ENCODE results near the gene CAMSAP2.

- no peak for TF ChIP-seq CTCF (optimal IDR thresholded peaks at IDR 0.05 in 1 of 3, IDR thresholded peaks at IDR 0.05 in 1 of 3, conservative IDR thresholded peaks at IDR 0.05 in 1 of 3; ENCODE audit: extremely low read depth in 1 of 3, insufficient read depth in 2 of 3, low read length in 3 of 3)
- TF ChIP-seq EZH2 (IDR thresholded peaks at IDR 0.05; ENCODE audit: low read length): no peak
Measured at GRCh38 chr1:200733907-200734306, 4.8 kb upstream of the CAMSAP2 start.

All from keratinocyte (primary cell).